GM08714 (cell line): ENCODE data around the gene DBH.

Source experiments
- H3K4me3 ChIP-seq: fragments of 200-500 bp; sonication (Bioruptor generic); 2 replicates; pipeline ENCODE4 v1.5.1; 2014; ENCODE audit warnings: mild to moderate bottlenecking, low read length, inconsistent platforms
- ZNF274 ChIP-seq: IDR thresholded peaks from 2 replicates; pipeline ENCODE4 v1.6.1; 2012; ENCODE audit warnings: mild to moderate bottlenecking, low read depth, low read length

DBH gene

GRCh38 chr9:133628766-133629165, 7.4 kb upstream of the DBH start:
- H3K4me3 ChIP-seq, result no peak overlapping the region
- no peak for TF ChIP-seq ZNF274

GRCh38 chr9:133629221-133630110, 6.7 kb upstream of the DBH start:
- no peak overlapping the region for H3K4me3 ChIP-seq
- TF ChIP-seq ZNF274, result no peak

- no peak for TF ChIP-seq ZNF274
- H3K4me3 ChIP-seq, result no peak overlapping the region
Observed at GRCh38 chr9:133631111-133631510, 5.1 kb upstream of the DBH start.

GRCh38 chr9:133632806-133633680, 3.1 kb upstream of the DBH start:
- TF ChIP-seq ZNF274, result no peak
- no peak overlapping the region for H3K4me3 ChIP-seq

GRCh38 chr9:133633681-133634080, 2.5 kb upstream of the DBH start:
- no peak overlapping the region for H3K4me3 ChIP-seq
- TF ChIP-seq ZNF274, result no peak

- TF ChIP-seq ZNF274, result no peak
- no peak overlapping the region for H3K4me3 ChIP-seq
Observed at GRCh38 chr9:133634081-133634691, 2.0 kb upstream of the DBH start.

GRCh38 chr9:133635098-133635497, 1.1 kb upstream of the DBH start:
- no peak overlapping the region for H3K4me3 ChIP-seq
- no peak for TF ChIP-seq ZNF274

GRCh38 chr9:133636902-133637301, 739 bp downstream of the DBH start:
- H3K4me3 ChIP-seq, result no peak overlapping the region
- TF ChIP-seq ZNF274, result no peak

- no peak overlapping the region for H3K4me3 ChIP-seq
- TF ChIP-seq ZNF274, result no peak
Observed at GRCh38 chr9:133637451-133638055, 1.4 kb downstream of the DBH start.

- no peak for TF ChIP-seq ZNF274
- no peak overlapping the region for H3K4me3 ChIP-seq
Observed at GRCh38 chr9:133638076-133638475, 1.9 kb downstream of the DBH start.

- no peak overlapping the region for H3K4me3 ChIP-seq
- TF ChIP-seq ZNF274, result no peak
Observed at GRCh38 chr9:133638711-133639110, 2.5 kb downstream of the DBH start.

- no peak overlapping the region for H3K4me3 ChIP-seq
- no peak for TF ChIP-seq ZNF274
Observed at GRCh38 chr9:133639613-133640012, 3.5 kb downstream of the DBH start.

GRCh38 chr9:133640160-133640559, 4.0 kb downstream of the DBH start:
- no peak for TF ChIP-seq ZNF274
- H3K4me3 ChIP-seq, result no peak overlapping the region
